GM21381 (cell line): ENCODE measurements around the gene LCNL1.
"Not testable (repeated sequence)": the region's sequence is repeated elsewhere in the genome, so short reads cannot be mapped to it uniquely, and the experiment has no call there.

Experiments
- ATAC-seq: cut with Tn5 transposase; IDR thresholded peaks from one replicate; pipeline ENCODE4 v1.9.1; 2021; ENCODE audit warnings: mild to moderate bottlenecking, moderate library complexity; ENCODE audit not compliant: unreplicated experiment

Gene LCNL1

GRCh38 chr9:137021979-137022661 is 39.3 kb downstream of the LCNL1 start:
- no peak for ATAC-seq

- ATAC-seq: no peak
These were observed 39.8 kb downstream of the LCNL1 start for GRCh38 chr9:137022662-137023008.

GRCh38 chr9:137023157-137023556 is 40.4 kb downstream of the LCNL1 start:
- no peak for ATAC-seq

DNA sequence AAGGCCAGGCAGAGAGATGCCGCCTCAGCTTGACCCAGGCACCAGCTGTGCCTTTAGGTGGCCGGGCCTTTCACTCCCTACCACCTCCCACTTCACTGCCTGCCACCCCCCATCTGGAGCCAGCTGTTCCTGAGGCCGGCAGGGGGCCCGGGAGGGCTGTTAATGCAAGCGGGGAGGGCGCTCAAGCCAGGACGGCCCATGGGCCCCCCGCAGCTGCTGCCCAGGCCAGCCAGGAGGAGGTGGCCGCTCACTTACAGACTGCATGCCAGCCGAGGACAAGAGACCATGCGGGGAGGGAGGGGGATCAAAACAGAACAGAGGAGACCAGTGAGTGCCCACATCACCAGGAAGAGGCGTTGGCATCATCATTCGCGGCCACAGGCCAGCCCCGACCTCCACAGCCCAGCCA is 40.8 kb downstream of the LCNL1 start:
- ATAC-seq: no peak

DNA sequence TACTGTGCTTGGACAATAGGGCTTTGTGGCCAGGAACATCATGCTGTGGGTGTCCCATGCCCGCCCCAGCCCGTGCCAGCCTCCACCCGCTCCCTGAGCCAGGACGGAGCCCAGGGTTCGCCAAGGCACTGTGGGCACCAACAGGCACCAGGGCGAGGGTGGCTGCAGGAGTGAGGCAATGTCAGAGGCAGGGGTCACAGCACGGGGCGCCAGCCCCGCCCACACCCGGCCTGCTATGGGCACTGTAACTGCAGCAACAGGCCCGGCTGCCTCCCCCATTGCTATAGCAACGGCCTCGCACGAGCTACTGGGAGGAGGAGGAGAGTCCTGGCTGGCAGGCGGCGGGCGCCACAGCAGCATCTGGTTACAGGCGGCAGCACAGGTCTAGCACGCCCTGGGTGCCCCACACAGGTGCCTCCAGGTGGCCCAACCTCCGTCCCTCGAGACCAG is 42.7 kb downstream of the LCNL1 start:
- ATAC-seq: no peak

- ATAC-seq: no peak
These were observed 43.6 kb downstream of the LCNL1 start for GRCh38 chr9:137026384-137026783.

GRCh38 chr9:137026828-137027227 is 44.0 kb downstream of the LCNL1 start:
- ATAC-seq: no peak

- no peak for ATAC-seq
These were observed 44.8 kb downstream of the LCNL1 start, which contains the start of gene ABCA2 for GRCh38 chr9:137027369-137028262. TSS of gene ABCA2 (minus strand) at chr9:137028237. CDS start at chr9:137028140, 97 bp downstream.

- ATAC-seq: peak; percentile 40
These were observed 45.7 kb downstream of the LCNL1 start for GRCh38 chr9:137028263-137029057.

- ATAC-seq: peak; percentile 29
These were observed 46.5 kb downstream of the LCNL1 start for GRCh38 chr9:137029058-137029936.

- no peak for ATAC-seq
These were observed 47.2 kb downstream of the LCNL1 start for GRCh38 chr9:137030006-137030405.

GRCh38 chr9:137030538-137031527 is 48.0 kb downstream of the LCNL1 start:
- no peak for ATAC-seq

GRCh38 chr9:137031904-137032640 is 49.3 kb downstream of the LCNL1 start, which contains the start of gene FUT7:
TSS of gene FUT7 (minus strand) at chr9:137032088. CDS start at chr9:137031991, 97 bp downstream.
- no peak for ATAC-seq

GRCh38 chr9:137032858-137033257 is 50.1 kb downstream of the LCNL1 start:
- no peak for ATAC-seq

DNA sequence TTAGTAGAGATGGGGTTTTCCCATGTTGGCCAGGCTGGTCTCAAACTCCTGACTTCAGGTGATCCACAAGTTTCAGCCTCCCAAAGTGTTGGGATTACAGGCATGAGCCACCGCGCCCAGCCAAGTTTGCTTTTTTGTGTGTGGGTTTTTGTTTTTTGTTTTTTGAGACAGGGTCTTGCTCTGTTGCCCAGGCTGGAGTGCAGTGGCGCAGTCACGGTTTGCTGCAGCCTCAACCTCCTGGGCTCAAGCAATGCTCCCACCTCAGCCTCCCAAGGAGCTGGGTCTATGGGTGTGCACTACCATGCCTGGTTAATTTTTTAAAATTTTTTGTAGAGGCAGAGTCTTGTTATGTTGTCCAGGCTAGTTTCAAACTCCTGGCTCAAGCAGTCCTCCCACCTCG is 50.7 kb downstream of the LCNL1 start:
- not testable (repeated sequence) for ATAC-seq

DNA sequence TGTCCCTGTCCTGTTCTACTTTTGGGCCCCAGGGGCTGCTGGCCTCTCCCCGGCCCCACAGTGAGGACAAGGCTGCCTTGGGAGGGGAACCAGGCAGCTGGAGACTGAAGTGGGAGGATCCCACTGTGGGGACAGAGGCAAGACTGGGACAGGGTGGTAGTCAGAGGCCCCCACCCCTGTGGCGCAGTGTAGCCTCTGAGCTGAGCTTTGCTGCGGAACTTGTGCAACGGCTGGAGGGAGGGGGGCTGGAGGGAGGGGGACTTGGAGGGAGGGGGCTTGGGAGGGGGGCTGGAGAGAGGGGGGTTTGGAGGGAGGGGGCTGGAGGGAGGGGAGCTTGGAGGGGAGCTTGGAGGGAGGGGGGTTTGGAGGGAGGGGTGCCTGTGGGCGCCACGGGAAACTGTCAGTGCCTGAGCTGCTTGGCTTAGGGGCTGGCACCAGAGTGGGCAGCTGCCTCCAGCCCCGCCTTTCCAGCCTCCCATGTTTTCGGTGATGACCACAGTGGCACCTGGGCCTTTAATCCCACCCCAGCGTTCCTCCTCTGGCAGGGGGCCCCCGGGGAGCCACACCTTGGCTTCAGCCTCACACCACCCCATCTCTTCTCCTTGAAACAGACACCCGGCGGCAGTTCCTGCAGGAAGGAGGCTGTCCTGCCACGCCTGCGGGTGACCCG is 51.4 kb downstream of the LCNL1 start:
- ATAC-seq: no peak

- ATAC-seq: no peak
These were observed 52.1 kb downstream of the LCNL1 start for GRCh38 chr9:137034709-137035506.
